ENCODE measurements around the gene BTN2A1.
A peak's percentile ranks its signal among the peaks of the same experiment; 100 is the strongest.
"Not testable (repeated sequence)": the region's sequence is repeated elsewhere in the genome, so short reads cannot be mapped to it uniquely, and the experiment has no call there.

The BTN2A1 gene

DNA sequence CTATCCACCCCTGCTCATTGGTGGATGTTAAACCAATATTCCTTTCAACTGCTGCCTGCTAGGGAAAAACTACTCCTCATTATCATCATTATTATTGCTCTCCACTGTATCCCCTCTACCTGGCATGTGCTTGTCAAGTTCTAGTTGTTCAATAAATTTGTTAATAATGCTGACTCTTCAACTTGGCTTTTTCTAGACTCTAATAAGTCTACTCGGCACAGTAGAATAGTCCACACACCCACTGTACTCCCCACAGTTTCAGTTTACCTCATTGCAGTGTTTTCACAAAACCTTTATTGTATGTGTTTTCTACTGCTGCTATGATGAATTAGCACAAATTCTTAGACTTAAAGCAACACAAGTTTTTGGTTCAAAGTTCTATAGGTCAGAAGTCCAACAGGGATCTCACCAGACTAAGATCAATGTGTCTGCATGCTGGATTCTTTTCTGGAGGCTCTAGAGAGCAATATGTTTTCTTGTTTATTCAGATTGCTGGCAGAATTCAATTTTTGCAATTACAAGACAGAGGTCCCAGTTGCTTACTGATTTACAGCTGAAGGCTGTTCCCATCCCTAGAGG lies 42.6 kb upstream of the BTN2A1 start:
- in situ Hi-C loops (cut with HindIII; ENCODE audit: low sequenced_read_pairs), result no loop called here
- TF ChIP-seq, protein P1, sequence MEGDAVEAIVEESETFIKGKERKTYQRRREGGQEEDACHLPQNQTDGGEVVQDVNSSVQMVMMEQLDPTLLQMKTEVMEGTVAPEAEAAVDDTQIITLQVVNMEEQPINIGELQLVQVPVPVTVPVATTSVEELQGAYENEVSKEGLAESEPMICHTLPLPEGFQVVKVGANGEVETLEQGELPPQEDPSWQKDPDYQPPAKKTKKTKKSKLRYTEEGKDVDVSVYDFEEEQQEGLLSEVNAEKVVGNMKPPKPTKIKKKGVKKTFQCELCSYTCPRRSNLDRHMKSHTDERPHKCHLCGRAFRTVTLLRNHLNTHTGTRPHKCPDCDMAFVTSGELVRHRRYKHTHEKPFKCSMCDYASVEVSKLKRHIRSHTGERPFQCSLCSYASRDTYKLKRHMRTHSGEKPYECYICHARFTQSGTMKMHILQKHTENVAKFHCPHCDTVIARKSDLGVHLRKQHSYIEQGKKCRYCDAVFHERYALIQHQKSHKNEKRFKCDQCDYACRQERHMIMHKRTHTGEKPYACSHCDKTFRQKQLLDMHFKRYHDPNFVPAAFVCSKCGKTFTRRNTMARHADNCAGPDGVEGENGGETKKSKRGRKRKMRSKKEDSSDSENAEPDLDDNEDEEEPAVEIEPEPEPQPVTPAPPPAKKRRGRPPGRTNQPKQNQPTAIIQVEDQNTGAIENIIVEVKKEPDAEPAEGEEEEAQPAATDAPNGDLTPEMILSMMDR (IDR thresholded peaks at IDR 0.05; ENCODE audit: low read depth, low read length, missing control alignments), result no peak
- no peak for DNase-seq (ENCODE audit: low read depth)
- no peak overlapping the region for H3K4me3 ChIP-seq (ENCODE audit: low read depth, low read length)

GRCh38 chr6:26415791-26416190 lies 42.0 kb upstream of the BTN2A1 start:
- H3K4me3 ChIP-seq (ENCODE audit: low read depth, low read length), result no peak overlapping the region
- DNase-seq (ENCODE audit: low read depth), result no peak
- in situ Hi-C loops (cut with HindIII; ENCODE audit: low sequenced_read_pairs), result no loop called here
- TF ChIP-seq, protein P1 (IDR thresholded peaks at IDR 0.05; ENCODE audit: low read depth, low read length, missing control alignments), result no peak

DNA sequence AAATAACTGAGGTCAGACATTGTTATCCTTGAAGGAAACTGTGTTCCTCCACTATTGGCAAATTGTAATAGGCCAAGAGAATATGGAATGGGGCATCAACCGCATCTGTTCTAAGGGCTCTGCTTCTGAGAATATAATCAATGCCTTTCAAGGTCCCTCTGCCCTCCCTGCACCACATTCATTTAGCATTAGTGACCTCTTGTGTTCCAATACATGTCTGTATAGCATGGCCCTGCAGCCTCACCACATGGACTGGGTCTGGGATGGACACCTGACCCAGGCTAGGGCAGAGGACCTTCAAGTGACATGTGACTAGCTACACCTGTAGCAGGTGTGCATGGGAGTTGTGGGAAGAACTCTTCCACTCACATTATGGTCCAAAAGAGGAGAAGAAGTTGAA lies 41.5 kb upstream of the BTN2A1 start:
- no peak overlapping the region for H3K4me3 ChIP-seq (ENCODE audit: low read depth, low read length)
- TF ChIP-seq, protein P1 (IDR thresholded peaks at IDR 0.05; ENCODE audit: low read depth, low read length, missing control alignments), result no peak
- DNase-seq (ENCODE audit: low read depth), result no peak
- in situ Hi-C loops (cut with HindIII; ENCODE audit: low sequenced_read_pairs), result no loop called here

DNA sequence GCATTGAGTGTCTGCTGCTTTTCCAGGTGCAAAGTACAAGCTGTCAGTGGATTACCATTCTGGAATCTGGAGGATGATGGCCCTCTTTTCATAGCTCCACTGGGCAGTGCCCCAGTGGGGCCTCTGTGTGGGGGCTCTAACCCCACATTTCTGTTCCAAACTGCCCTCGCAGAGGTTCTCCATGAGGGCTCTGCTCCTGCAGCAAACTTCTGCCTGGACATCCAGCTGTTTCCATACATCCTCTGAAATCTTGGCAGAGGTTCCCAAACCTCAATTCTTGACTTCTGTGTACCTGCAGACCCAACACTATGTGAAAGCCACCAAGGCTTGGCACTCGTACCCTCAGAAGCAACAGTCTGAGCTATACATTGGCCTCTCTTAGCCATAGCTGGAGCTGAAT lies 39.7 kb upstream of the BTN2A1 start:
- in situ Hi-C loops (cut with HindIII; ENCODE audit: low sequenced_read_pairs); DNase-seq (ENCODE audit: low read depth): not testable (repeated sequence)

DNA sequence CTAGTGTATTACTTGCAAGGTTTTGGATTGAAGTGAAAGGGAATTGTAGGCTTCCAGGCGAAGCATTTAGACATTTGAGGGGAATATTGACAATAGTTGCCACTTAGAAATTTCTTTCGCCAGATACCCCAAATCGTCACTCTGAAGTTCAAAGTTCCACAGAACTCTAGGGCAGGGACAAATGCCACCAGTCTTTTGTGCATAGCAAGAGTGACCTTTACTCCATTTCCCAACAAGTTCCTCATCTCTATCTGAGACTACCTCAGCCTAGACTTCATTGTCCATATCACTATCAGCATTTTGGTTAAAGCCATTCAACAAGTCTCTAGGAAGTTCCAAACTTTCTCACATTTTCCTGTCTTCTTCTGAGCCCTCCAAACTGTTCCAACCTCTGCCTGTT lies 39.0 kb upstream of the BTN2A1 start:
- DNase-seq (ENCODE audit: low read depth); in situ Hi-C loops (cut with HindIII; ENCODE audit: low sequenced_read_pairs): not testable (repeated sequence)

More for the DNA sequence above, 39.7 kb upstream of the BTN2A1 start:
- not testable (repeated sequence) for H3K4me3 ChIP-seq (ENCODE audit: low read depth, low read length)

GRCh38 chr6:26420688-26421171 lies 37.0 kb upstream of the BTN2A1 start:
- TF ChIP-seq, protein P1 (IDR thresholded peaks at IDR 0.05; ENCODE audit: low read depth, low read length, missing control alignments), result peak; percentile 36
- in situ Hi-C loops (cut with HindIII; ENCODE audit: low sequenced_read_pairs), result no loop called here
- H3K4me3 ChIP-seq (ENCODE audit: low read depth, low read length), result peak overlapping the region; percentile 87
- DNase-seq (ENCODE audit: low read depth), result no peak

More for the DNA sequence above, 39.0 kb upstream of the BTN2A1 start:
- H3K4me3 ChIP-seq (ENCODE audit: low read depth, low read length), result not testable (repeated sequence)

GRCh38 chr6:26421259-26422144 lies 36.3 kb upstream of the BTN2A1 start:
- TF ChIP-seq, protein P1 (IDR thresholded peaks at IDR 0.05; ENCODE audit: low read depth, low read length, missing control alignments), result no peak
- in situ Hi-C loops (cut with HindIII; ENCODE audit: low sequenced_read_pairs), result no loop called here
- H3K4me3 ChIP-seq (ENCODE audit: low read depth, low read length), result peak overlapping the region; percentile 87
- peak; percentile 85 for DNase-seq (ENCODE audit: low read depth)
